OCI-LY3 (cell line): ENCODE measurements around the gene HNRNPA1L2.

Source experiments
- EZH2phosphoT487 ChIP-seq: fragments of 200-600 bp; shearing (Covaris generic); IDR thresholded peaks from 2 replicates; pipeline ENCODE4 v1.6.1; 2018; ENCODE audit warnings: antibody characterized with exemption, mixed run types, low read depth
- TF ChIP-seq, protein P1 (sequence below): fragments of 200-600, 300-600 bp; sonication (generic); IDR thresholded peaks from 2 replicates; pipeline ENCODE4 v1.5.1; 2014; ENCODE audit warnings: antibody characterized with exemption, low read length, low read depth

DNA sequence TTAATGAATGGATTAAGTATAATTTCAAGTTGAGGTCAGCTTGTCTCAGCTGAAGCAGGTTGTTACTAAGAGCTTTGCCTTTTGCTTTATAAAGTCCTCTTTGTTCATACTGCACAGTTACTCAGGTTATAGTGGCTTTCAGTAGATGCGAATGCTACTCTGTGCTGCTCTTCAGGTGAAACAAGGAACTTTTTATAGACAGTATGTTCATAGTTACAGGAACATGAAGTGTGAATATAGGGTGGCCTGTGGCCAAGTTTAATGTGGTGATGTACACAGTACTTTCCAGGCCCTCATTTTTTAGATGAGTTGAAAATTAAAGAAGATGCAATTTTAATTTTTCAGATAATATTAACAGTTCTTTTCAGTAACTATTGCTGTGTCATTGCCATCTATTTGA is 31.2 kb downstream of the HNRNPA1L2 start:
- TF ChIP-seq, protein P1, sequence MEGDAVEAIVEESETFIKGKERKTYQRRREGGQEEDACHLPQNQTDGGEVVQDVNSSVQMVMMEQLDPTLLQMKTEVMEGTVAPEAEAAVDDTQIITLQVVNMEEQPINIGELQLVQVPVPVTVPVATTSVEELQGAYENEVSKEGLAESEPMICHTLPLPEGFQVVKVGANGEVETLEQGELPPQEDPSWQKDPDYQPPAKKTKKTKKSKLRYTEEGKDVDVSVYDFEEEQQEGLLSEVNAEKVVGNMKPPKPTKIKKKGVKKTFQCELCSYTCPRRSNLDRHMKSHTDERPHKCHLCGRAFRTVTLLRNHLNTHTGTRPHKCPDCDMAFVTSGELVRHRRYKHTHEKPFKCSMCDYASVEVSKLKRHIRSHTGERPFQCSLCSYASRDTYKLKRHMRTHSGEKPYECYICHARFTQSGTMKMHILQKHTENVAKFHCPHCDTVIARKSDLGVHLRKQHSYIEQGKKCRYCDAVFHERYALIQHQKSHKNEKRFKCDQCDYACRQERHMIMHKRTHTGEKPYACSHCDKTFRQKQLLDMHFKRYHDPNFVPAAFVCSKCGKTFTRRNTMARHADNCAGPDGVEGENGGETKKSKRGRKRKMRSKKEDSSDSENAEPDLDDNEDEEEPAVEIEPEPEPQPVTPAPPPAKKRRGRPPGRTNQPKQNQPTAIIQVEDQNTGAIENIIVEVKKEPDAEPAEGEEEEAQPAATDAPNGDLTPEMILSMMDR, result no peak
- TF ChIP-seq EZH2phosphoT487, result no peak
